Heart left ventricle (tissue), 13 donors: ENCODE measurements around the gene TAS2R14.

Source experiments
- CTCF ChIP-seq, 12 donors: fragments of 200-600 bp; sonication (generic) in 4 of 12; IDR thresholded peaks; one replicate each; pipeline versions ENCODE4 v1.5.0 to v1.8.0; 2018 to 2022; ENCODE audit warnings: antibody characterized with exemption in 12 of 12, mild to moderate bottlenecking in 5 of 12
- POLR2A ChIP-seq, 2 donors: fragments of 450-650 bp; IDR thresholded peaks; one replicate each; pipeline ENCODE4 v1.6.1; 2017; ENCODE audit warnings: antibody characterized with exemption in 2 of 2, mild to moderate bottlenecking in 2 of 2, moderate library complexity in 2 of 2
- donor health status: ischemic (EF 13 %, LVEDD 7.1; RV severe dilation, severe dysfunction).
- donor health status: DM: no; HTN: yes; CAD: no.
- donor health status: DM: no; HTN: no; CAD: no.
- donor health status: ischemic (EF 25% LVEDD 6.9; RV normal size, moderate dysfunction).
- donor health status: ischemic (EF 25% LVEDD 5.7; RV mildly dilated, moderate dysfunction).
- donor health status: ischemic (EF 35%, LVEDD 5.7; RV mildly dilated, moderate dysfunction).
- donor health status: nonischemic (EF 11% LVEDD 7.7; RV severe dilation, severe dysfunction).
- donor health status: DM: yes; HTN: yes; CAD: no.
- donor health status: PGD.
- donor health status: ischemic (EF 29% LVEDD 5.4; RV normal size, mild dysfunction).
- donor health status: nonischemic (EF 23%, LVEDD 6.1; RV moderate dilation, normal function).

- TF ChIP-seq POLR2A (IDR thresholded peaks at IDR 0.05): no peak
- no peak for TF ChIP-seq CTCF (IDR thresholded peaks at IDR 0.05)
Measured at GRCh38 chr12:10900972-10901371, 38.1 kb downstream of the TAS2R14 start.
